ENCODE measurements around the gene G6PD. TPM values are rescaled to one million over a fixed set of nuclear protein-coding genes. Genes with fewer than 3 reads are reported as not detected.
"Not testable (repeated sequence)": the region's sequence is repeated elsewhere in the genome, so short reads cannot be mapped to it uniquely, and the experiment has no call there.

G6PD gene
- polyA plus RNA-seq, 4 donors, result 38.0 to 43.2 (median 41.0) TPM

GRCh38 chrX:154515966-154516655 is 30.5 kb downstream of the G6PD start, which contains the start of gene FAM3A:
FAM3A (minus strand) TSS chrX:154516232; CDS start chrX:154515772, 460 bp downstream.
- DNase-seq (ENCODE audit: low read depth in 4 of 4, low spot score in 3 of 4), result peak; percentile 67 to 83 (median 70)

DNA sequence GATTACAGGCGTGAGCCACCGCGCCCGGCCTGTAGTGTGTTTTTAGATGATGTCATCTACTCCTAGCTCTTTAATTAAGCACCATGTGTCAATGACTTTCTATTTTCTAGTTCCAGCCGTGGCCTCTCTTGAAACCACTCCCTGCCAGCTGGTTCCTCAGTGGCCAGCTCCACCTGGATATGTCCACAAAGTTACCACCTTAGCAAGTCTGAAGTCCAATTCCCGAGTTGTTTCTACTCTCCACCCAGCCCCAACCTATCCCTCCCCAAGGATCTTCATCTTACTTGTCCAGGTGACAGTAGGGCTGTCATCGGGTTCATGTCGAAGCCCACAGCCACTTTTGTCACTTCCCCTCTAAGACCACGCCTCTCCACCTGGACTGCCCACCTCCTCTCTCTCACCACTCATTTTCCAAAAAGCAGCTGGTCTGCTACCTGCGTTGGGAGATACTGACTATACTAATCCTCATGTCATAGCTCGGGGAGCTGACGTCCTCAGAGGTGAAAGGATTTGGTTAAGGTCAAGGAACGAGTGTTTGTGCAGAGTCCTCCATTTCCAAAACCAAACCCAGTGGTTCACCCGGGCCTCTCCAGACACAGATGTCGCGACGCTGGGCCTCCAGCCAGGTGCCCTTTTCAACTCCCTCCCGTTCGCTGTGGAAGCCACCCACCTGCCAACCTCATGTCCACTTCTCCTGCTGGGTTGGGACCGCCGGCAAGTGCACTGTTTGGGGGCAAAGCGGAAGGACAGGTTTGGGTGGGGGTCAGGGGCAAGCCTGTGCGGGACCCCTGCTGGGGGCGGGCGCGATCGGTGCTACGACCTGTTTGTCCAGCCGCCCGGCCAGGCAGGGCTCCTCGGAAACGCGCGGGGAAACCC is 31.3 kb downstream of the G6PD start:
- no peak for DNase-seq (ENCODE audit: low read depth in 4 of 4, low spot score in 3 of 4)

DNA sequence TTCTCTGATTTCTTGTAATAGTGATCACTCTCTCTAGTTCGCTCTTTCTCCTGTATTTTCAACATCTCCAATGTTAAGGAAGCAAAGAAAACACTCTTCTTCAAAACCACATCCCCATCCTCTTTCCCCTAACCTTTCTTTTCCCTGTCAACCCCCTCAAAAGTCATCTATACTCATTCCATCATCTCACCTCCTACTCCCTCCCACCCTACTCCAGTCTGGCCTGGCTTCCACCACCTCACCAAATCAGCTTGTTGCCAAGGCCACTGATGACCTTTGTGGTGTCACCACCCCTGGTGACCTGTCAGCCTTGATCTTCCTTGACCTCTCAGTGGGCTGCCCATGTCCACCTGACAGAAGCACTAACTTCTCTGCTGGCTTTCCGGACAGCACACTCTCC is 32.9 kb downstream of the G6PD start:
- DNase-seq (ENCODE audit: low read depth in 4 of 4, low spot score in 3 of 4), result no peak

- no peak for DNase-seq (ENCODE audit: low read depth in 4 of 4, low spot score in 3 of 4)
Measured at GRCh38 chrX:154512879-154513553, 33.6 kb downstream of the G6PD start.

DNA sequence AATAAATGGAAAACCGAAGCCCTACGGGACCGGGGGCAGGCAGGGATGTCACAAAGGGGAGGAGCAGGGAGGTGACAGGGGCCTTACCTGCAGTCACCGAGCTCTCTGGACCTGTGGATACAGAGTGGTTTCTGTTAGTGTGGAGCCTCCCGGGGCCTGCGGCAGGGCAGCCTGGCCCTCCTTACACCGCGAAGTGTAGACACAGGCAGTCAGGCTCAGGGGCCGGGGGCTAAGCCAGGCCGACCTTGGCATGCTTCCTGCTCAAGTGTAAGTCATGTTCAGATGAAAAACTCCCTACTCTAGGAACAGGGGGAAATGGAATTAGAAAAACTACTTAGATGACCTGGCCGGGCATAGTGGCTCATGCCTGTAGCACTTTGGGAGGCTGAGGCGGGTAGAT is 34.9 kb downstream of the G6PD start:
- no peak for DNase-seq (ENCODE audit: low read depth in 4 of 4, low spot score in 3 of 4)

DNA sequence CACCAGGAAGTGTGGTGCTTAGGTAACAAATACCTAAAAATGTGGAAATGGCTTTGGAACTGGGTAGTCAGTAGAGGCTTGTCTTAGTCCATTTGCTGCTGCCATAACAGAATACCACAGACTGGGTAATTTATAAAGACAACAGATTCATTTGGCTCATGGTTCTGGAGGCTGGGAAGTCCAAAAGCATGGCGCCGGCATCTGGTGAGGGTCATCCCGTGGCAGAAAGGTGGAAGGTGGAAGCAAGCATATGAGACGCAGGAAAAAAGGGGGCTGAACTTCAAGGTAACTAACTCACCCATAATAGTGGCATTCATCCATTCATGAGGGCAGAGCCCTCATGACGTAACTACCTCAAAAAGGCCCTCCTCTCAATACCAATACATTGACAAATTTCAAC is 37.2 kb downstream of the G6PD start:
- DNase-seq (ENCODE audit: low read depth in 4 of 4, low spot score in 3 of 4), result no peak

DNA sequence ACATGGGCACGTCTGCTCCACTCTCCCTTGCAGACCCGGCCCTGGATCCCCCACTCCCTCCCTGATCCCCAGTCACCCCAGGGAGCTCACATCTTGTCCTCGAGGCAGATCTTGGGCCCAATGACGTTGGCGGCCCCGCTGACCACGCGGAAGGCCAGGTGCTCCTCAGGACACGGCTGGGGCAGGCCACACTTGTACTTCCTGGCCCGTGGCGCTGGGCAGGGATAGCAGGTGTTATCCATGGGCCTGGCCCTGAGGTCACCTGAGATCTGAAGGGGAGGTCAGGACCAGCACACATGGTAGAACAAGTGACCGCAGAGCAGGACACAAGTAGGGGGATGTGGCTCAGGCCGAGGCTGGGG is 38.3 kb downstream of the G6PD start:
- no peak for DNase-seq (ENCODE audit: low read depth in 4 of 4, low spot score in 3 of 4)

GRCh38 chrX:154507673-154508383 is 38.8 kb downstream of the G6PD start:
- DNase-seq (ENCODE audit: low read depth in 4 of 4, low spot score in 3 of 4), result no peak

DNA sequence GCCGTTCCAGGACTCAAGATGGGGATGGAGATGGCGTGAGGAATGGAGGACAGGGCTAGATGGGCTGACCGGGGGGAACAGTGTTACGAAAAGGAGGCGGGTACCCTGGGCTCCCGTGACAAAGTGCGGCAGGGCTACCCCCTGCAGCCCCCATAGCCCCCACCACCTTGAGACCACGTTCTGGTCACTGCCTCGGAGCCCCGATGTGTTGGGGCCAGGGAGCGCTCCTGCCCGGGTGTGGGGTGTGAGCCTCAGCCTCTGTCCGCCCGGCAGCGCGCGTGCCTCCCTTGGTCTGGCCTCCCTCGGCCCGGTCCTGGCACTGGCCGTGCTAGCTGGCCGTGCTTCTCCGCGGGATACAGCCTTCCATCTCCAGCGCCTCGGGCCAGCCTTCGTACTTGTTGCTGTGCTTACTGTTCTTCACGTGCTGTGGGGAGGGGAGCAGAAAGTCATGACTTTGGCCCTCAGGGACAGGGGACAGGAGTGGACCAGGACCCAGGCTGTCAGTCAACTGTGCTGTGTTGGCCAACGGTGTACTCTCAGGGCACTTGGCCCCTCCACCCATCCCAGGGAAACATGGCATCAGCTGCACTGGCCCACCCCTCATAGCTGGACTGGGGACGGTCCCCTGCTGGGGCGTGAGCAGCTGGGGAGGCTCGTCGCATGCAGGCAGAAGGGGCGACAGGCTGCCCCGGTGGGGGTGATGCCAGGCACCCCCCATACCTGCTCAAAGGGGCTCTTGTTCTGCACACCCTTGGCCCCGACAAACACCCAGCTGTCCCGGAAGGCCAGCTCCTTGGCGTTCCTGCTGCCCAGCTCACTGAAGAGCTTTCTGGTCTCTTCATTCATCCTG is 39.9 kb downstream of the G6PD start:
- no peak for DNase-seq (ENCODE audit: low read depth in 4 of 4, low spot score in 3 of 4)

DNA sequence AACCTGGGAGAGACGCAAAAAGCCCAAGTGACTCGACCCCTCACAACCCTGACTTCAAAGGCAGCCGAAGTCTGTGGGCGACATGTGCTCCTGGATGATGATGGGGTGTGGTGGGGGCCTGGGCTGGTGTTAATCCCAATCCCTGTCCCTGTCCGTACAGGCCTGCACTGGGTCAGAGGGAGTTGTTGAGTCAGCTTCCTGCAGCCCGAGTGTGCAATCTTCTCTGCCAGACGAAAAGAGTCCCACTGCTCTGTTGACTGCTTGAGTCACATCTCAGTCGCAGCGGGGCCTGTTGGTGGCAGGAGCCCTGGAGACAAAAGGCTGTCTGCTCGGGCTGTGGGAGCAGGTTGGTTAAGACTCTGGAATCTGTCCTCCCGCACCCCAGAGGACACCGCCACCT is 40.9 kb downstream of the G6PD start:
- no peak for DNase-seq (ENCODE audit: low read depth in 4 of 4, low spot score in 3 of 4)

DNA sequence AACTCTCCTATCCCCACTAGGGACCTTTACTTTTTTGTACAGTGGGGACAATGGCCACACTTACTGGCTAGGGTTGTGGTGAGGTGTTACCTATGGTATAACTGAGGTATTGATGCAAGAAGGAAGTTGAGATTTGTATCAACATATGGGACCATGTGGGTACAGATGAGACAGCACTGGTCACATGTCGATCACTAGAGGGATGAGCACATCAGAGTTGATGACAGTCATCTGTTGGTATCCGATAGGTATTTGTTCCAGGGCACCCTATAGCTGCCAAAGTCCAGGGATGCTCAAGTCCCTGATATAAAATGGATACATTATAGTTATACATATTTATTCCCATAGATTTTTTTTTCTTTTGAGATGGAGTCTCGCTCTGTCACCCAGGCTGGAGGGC is 43.7 kb downstream of the G6PD start:
- DNase-seq (ENCODE audit: low read depth in 4 of 4, low spot score in 3 of 4), result no peak

DNA sequence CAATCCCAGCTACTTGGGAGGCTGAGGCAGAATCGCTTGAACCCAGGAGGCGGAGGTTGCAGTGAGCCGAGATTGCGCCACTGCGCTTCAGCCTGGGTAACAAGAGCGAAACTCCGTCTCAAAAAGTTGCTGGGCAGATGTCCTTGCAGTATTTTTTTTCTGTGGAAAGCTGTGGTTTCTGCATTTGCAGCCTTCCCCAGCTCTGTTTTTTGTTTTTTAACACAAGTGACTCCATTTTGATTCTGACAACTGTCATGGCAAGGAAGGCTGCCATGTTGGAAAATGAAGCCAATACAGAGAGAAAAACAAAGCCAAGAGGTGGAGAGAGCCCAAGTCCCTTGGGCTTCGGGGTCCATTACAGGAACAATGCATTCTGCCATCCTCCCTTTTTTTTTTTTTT is 44.5 kb downstream of the G6PD start:
- DNase-seq (ENCODE audit: low read depth in 4 of 4, low spot score in 3 of 4), result no peak

DNA sequence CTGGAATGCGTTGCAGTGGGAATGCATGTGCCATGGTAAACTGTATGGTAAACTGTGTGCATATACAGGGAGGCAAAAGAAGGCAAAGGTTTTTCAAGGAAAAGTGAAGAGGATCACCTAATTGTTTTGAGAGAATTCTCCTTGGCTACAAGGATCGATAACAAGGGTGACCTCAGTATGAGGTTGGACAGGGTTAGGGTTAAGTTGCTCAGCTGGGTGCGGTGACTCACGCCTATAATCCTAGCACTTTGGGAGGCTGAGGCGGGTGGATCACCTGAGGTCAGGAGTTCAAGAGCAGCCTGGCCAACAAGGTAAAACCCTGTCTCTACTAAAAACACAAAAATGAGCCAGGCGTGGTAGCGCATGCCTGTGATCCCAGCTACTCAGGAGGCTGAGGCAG is 45.2 kb downstream of the G6PD start:
- DNase-seq (ENCODE audit: low read depth in 4 of 4, low spot score in 3 of 4), result not testable (repeated sequence)

- DNase-seq (ENCODE audit: low read depth in 4 of 4, low spot score in 3 of 4), result not testable (repeated sequence)
Measured at GRCh38 chrX:154496591-154497137, 50.0 kb downstream of the G6PD start.

GRCh38 chrX:154495472-154495922 is 51.1 kb downstream of the G6PD start:
- DNase-seq (ENCODE audit: low read depth in 4 of 4, low spot score in 3 of 4), result no peak

DNA sequence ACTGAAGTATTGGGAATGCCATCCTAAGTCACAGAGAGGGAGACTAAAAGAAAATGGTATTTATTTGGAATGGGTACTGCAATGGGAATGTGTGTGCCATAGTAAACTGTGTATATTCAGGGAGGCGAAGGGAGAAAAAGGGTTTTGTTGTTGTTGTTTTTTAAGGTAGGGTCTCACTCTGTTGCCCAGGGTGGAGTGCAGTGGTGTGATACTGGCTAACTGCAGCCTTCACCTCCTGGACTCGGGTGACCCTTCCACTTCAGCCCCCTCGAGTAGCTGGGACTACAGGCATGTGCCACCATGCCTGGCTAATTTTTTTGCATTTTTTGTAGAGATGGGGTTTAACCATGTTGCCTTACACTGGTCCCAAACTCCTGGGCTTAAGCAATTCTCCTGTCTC is 51.9 kb downstream of the G6PD start:
- no peak for DNase-seq (ENCODE audit: low read depth in 4 of 4, low spot score in 3 of 4)

DNA sequence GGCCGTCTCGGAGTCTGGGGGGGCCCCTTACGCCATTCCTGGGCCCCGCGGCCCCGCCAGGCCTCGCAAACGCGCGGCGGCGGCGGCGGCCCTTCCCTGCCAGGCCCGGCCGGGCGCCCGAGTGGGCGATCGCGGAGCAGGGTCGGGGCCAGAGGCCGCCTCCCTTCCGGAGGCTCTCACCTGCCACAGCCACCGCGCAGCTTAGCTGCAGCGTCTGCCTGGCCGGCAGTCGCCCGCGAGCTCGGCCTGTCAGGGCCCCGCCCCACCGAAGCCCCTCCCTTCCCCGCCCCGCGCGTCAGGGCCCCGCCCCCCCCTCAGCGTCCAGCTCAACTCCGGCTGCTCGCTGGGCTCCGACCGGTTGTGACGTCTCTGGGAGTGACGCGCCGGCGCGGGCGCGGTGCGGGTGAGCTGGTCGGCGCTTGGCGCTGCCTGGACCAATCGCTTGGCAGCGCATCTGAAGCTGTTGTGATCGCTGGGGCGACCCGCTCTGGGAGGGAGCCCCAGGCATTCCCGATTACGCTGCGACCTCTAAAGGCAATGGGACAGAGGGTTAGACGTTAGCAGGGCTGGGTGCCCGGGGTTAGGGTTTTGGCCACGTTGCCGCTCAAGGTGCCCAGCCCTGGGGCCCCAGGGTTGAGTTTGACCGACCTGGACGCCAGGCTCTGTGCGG is 56.1 kb downstream of the G6PD start, which contains the start of gene SLC10A3:
TSS of gene SLC10A3 (minus strand) at position 216 of the 670 bp plus-strand sequence. CDS start 1,689 bp downstream, outside the sequence.
- peak; percentile 74 to 84 (median 77) for DNase-seq (ENCODE audit: low read depth in 4 of 4, low spot score in 3 of 4)

DNA sequence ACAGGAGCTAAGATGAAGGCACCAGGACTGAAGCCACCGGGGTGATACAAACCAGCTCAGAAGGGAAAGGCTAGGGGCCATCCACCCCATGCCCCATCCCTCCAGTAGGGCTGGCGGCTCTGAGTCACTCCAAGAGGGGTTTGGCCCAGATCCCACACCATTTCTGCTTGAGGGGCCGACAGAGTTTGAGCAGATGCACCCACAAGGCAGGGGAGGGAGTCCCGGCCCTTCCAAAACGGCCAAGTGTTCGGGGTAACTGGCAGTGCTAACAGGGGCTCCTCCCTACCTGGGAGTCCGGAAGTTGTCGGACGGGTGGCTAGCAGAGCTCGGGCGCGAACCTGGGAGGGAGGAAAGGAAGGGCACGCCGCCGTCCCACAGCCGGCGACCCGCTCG is 56.6 kb downstream of the G6PD start:
- no peak for DNase-seq (ENCODE audit: low read depth in 4 of 4, low spot score in 3 of 4)

DNA sequence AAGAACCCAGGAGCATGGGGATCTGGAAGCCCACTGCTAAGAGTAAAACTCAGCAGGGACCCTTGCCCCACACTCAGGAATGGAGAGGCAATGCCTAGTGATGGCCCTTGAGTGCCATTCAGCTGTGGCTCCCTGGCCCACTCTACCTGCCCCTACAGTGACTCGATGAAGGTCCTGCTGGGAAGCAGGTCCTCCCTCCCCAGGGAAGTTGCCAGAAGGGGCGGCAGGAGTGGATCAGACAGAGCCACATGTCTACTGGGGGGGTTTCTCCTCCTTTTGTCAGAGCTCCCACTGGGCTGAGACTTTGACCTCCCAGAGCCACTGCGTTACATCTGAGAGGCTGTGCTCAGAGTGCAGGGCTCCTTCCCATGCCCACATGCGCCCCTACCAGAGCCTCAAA is 57.5 kb downstream of the G6PD start:
- DNase-seq (ENCODE audit: low read depth in 4 of 4, low spot score in 3 of 4), result no peak

Measured in right renal pelvis (tissue), 4 donors.